Endodermal cell (in vitro differentiated cells): Measurements from ENCODE around the gene C4orf50. TPM values are rescaled to one million over a fixed set of nuclear protein-coding genes. Genes with fewer than 3 reads are reported as not detected.

Source experiments
- DNase-seq: peaks from one replicate; pipeline ENCODE4 v3.0.0-alpha.2; 2017
- H3K27ac ChIP-seq: 2 replicates; pipeline ENCODE4 v1.5.1; 2013; ENCODE audit warnings: mild to moderate bottlenecking, low read depth, low read length, moderate library complexity
- H3K27me3 ChIP-seq: 2 replicates; pipeline ENCODE4 v1.6.1; 2013; ENCODE audit warnings: mild to moderate bottlenecking, low read length, moderate library complexity; ENCODE audit not compliant: insufficient read depth, control insufficient read depth, poor library complexity, severe bottlenecking
- H3K36me3 ChIP-seq: 2 replicates; pipeline ENCODE4 v1.7.0; 2013; ENCODE audit warnings: mild to moderate bottlenecking, low read length, moderate library complexity; ENCODE audit not compliant: control insufficient read depth, insufficient read depth
- H3K4me1 ChIP-seq: one replicate; pipeline ENCODE4 v1.7.0; 2013; ENCODE audit warnings: low read length; ENCODE audit not compliant: control insufficient read depth, insufficient read depth
- H3K4me3 ChIP-seq: 2 replicates; pipeline ENCODE4 v1.5.1; 2013; ENCODE audit warnings: mild to moderate bottlenecking, low read length, moderate library complexity
- H3K9ac ChIP-seq: 2 replicates; pipeline ENCODE4 v1.6.1; 2013; ENCODE audit warnings: mild to moderate bottlenecking, low read length, moderate library complexity; ENCODE audit not compliant: poor library complexity, severe bottlenecking; ENCODE audit errors: extremely low read depth
- H3K9me3 ChIP-seq: 2 replicates; pipeline ENCODE4 v1.6.1; 2013; ENCODE audit warnings: mild to moderate bottlenecking, low read length, moderate library complexity; ENCODE audit not compliant: control insufficient read depth
- H3K27ac Mint-ChIP-seq: 2 replicates; pipeline ENCODE4 v1.8.0; 2020; ENCODE audit warnings: mixed read lengths
- H3K27me3 Mint-ChIP-seq: 2 replicates; pipeline ENCODE4 v1.8.0; 2021; ENCODE audit warnings: mild to moderate bottlenecking, mixed read lengths; ENCODE audit not compliant: insufficient read depth
- H3K36me3 Mint-ChIP-seq: 2 replicates; pipeline ENCODE4 v1.8.0; 2020; ENCODE audit warnings: low read depth, mixed read lengths
- H3K4me1 Mint-ChIP-seq: 2 replicates; pipeline ENCODE4 v1.8.0; 2020; ENCODE audit warnings: mixed read lengths
- H3K4me3 Mint-ChIP-seq: 2 replicates; pipeline ENCODE4 v1.8.0; 2020; ENCODE audit warnings: mild to moderate bottlenecking, moderate library complexity, mixed read lengths
- H3K9me3 Mint-ChIP-seq: 2 replicates; pipeline ENCODE4 v1.8.0; 2020; ENCODE audit warnings: mild to moderate bottlenecking, mixed read lengths
- WGBS, 2 experiments: methylation state at CpG; one replicate each; pipeline versions ENCODE4 v1.1.5 to v1.1.7; 2013; ENCODE audit warnings: missing lambda C conversion rate in 2 of 2, mixed read lengths in 1 of 2; ENCODE audit not compliant: insufficient coverage in 1 of 2, insufficient read length in 1 of 2; 5-methylcytosine and 5-hydroxymethylcytosine counted together
- total RNA-seq, 2 donors: library from RNA; stranded (reverse); fragmentation: NEBNext Ultra II Directional in 1 of 2; extraction: Animal tissue kit (Norgen Biotek cat#: 25700) in 1 of 2; gene quantifications; 2 replicates in 1 of 2; 3 replicates in 1 of 2; pipeline ENCODE4 v1.2.1, GENCODE V29; 2021
- TF ChIP-seq, protein P1 (sequence below): fragments of 200-600 bp; sonication (generic); conservative IDR thresholded peaks from 2 replicates; pipeline ENCODE4 v1.5.0; 2021; ENCODE audit warnings: antibody characterized with exemption, mild to moderate bottlenecking

The C4orf50 gene
- total RNA-seq, 2 donors from 2014 or later: 0.84 to 1.6 TPM

DNA sequence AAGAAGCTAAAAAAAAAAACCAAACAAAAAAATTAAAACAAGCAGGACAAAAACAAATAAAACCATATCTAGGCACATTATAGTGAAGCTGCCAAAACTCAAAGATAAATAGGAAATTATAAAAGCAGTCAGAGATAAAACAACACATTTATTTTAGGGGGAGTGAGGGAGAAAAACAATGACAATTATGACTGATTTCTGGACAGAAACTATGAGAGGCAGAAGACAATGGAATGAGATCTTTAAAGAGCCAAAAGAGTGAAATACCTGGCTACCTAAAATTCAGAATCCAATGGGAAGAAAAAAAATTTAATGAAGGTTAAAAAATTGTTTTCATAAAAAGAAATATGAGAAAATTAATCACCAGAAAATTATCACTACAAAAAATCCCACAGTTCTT lies 33.4 kb downstream of the C4orf50 start:
- H3K9me3 ChIP-seq: peaks cover 20% of the 10 kb centered on the region
- H3K4me3 Mint-ChIP-seq: no peak overlapping the region
- H3K27me3 ChIP-seq: no peaks in the 10 kb centered on the region
- DNase-seq: no peak
- TF ChIP-seq, protein P1, sequence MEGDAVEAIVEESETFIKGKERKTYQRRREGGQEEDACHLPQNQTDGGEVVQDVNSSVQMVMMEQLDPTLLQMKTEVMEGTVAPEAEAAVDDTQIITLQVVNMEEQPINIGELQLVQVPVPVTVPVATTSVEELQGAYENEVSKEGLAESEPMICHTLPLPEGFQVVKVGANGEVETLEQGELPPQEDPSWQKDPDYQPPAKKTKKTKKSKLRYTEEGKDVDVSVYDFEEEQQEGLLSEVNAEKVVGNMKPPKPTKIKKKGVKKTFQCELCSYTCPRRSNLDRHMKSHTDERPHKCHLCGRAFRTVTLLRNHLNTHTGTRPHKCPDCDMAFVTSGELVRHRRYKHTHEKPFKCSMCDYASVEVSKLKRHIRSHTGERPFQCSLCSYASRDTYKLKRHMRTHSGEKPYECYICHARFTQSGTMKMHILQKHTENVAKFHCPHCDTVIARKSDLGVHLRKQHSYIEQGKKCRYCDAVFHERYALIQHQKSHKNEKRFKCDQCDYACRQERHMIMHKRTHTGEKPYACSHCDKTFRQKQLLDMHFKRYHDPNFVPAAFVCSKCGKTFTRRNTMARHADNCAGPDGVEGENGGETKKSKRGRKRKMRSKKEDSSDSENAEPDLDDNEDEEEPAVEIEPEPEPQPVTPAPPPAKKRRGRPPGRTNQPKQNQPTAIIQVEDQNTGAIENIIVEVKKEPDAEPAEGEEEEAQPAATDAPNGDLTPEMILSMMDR: no peak
- no peak overlapping the region for H3K4me3 ChIP-seq
- H3K36me3 ChIP-seq: no peaks in the 10 kb centered on the region
- H3K9me3 Mint-ChIP-seq: peaks cover 20% of the 10 kb centered on the region
- no peaks in the 10 kb centered on the region for H3K4me1 Mint-ChIP-seq
- H3K4me1 ChIP-seq: no peaks in the 10 kb centered on the region
- H3K27ac Mint-ChIP-seq: no peak overlapping the region
- H3K27ac ChIP-seq: no peak overlapping the region
- H3K27me3 Mint-ChIP-seq: peaks cover 15% of the 10 kb centered on the region
- no peaks in the 10 kb centered on the region for H3K36me3 Mint-ChIP-seq
- no peak overlapping the region for H3K9ac ChIP-seq

GRCh38 chr4:5982156-5982973 lies 35.9 kb downstream of the C4orf50 start:
- no peaks in the 10 kb centered on the region for H3K4me1 Mint-ChIP-seq
- no peaks in the 10 kb centered on the region for H3K36me3 Mint-ChIP-seq
- Histone ChIP-seq H3K27me3 (no peaks in the 10 kb centered on the region), H3K27ac (no peak overlapping the region), H3K9me3 (peaks cover 20% of the 10 kb centered on the region), H3K4me1 (no peaks in the 10 kb centered on the region), H3K4me3 (no peak overlapping the region), H3K36me3 (no peaks in the 10 kb centered on the region), H3K9ac (no peak overlapping the region)
- no peak overlapping the region for H3K4me3 Mint-ChIP-seq
- WGBS, 2 experiments: 86 to 91% methylated on average over 3 to 9 of the region's 9 CpGs
- peaks cover 8% of the 10 kb centered on the region for H3K27me3 Mint-ChIP-seq
- H3K9me3 Mint-ChIP-seq: peaks cover 20% of the 10 kb centered on the region
- H3K27ac Mint-ChIP-seq: no peak overlapping the region
- TF ChIP-seq, protein P1: no peak
- DNase-seq: peak; percentile 26

- H3K27ac Mint-ChIP-seq: no peak overlapping the region
- peaks cover 20% of the 10 kb centered on the region for H3K9me3 Mint-ChIP-seq
- Histone ChIP-seq H3K9ac (no peak overlapping the region), H3K27me3 (no peaks in the 10 kb centered on the region), H3K4me3 (no peak overlapping the region), H3K4me1 (no peaks in the 10 kb centered on the region), H3K36me3 (no peaks in the 10 kb centered on the region), H3K9me3 (peaks cover 20% of the 10 kb centered on the region), H3K27ac (no peak overlapping the region)
- peak; percentile 44 for DNase-seq
- H3K4me1 Mint-ChIP-seq: no peaks in the 10 kb centered on the region
- no peak overlapping the region for H3K4me3 Mint-ChIP-seq
- H3K36me3 Mint-ChIP-seq: no peaks in the 10 kb centered on the region
- WGBS, 2 experiments: 82 to 93% methylated on average over 2 to 3 of the region's 3 CpGs
- TF ChIP-seq, protein P1: peak; percentile 24
- peaks cover 8% of the 10 kb centered on the region for H3K27me3 Mint-ChIP-seq
Measured at GRCh38 chr4:5980436-5981155, 37.6 kb downstream of the C4orf50 start.
